ENCODE measurements around the gene GLRA2.

Gene GLRA2

GRCh38 chrX:14528629-14529289 lies 577 bp upstream of the GLRA2 start:
- FAIRE-seq = no peak
- no peak for TF ChIP-seq POLR2A (IDR thresholded peaks at IDR 0.05; ENCODE audit: low read depth, low read length)
- TF ChIP-seq POLR2AphosphoS5 (IDR thresholded peaks at IDR 0.05; ENCODE audit: low read depth, low read length) = no peak
- no peak for TF ChIP-seq TAF1 (IDR thresholded peaks at IDR 0.05; ENCODE audit: borderline replicate concordance, low read depth, low read length)
- peak; percentile 1 for DNase-seq (ENCODE audit: insufficient read length)

- no peak for FAIRE-seq
Observed at GRCh38 chrX:14533867-14534266, 4.5 kb downstream of the GLRA2 start.

DNA sequence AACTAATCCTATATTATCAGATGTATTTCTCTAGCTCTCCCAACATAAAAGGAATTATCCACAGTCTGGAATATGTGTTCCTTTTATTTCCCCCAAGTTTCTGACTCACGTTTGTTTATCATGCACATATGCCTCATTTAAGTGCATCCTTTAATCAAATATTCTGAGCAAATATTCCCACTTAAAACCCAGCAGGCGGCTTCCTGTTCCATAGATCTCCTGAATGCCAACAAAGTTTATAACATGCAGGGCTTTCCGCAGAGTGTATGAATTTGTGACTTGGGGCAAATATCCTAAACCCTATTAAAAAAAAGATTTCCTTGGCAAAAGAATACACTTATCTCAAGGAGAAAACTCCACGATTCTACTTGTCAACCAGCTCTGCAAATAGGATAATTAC lies 16.9 kb downstream of the GLRA2 start:
- TF ChIP-seq TAF1 (IDR thresholded peaks at IDR 0.05; ENCODE audit: borderline replicate concordance, low read depth, low read length) (no peak), POLR2A (IDR thresholded peaks at IDR 0.05; ENCODE audit: low read depth, low read length) (no peak), POLR2AphosphoS5 (IDR thresholded peaks at IDR 0.05; ENCODE audit: low read depth, low read length) (no peak)
- FAIRE-seq (no peak), DNase-seq (ENCODE audit: insufficient read length) (no peak)

More at GRCh38 chrX:14533867-14534266, 4.5 kb downstream of the GLRA2 start:
- TF ChIP-seq POLR2AphosphoS5 (IDR thresholded peaks at IDR 0.05; ENCODE audit: low read depth, low read length) = no peak
- TF ChIP-seq TAF1 (IDR thresholded peaks at IDR 0.05; ENCODE audit: borderline replicate concordance, low read depth, low read length) = no peak
- no peak for TF ChIP-seq POLR2A (IDR thresholded peaks at IDR 0.05; ENCODE audit: low read depth, low read length)
- DNase-seq (ENCODE audit: insufficient read length) = no peak

GRCh38 chrX:14554131-14554715 lies 24.9 kb downstream of the GLRA2 start:
- TF ChIP-seq POLR2AphosphoS5 (IDR thresholded peaks at IDR 0.05; ENCODE audit: low read depth, low read length) (no peak), POLR2A (IDR thresholded peaks at IDR 0.05; ENCODE audit: low read depth, low read length) (no peak), TAF1 (IDR thresholded peaks at IDR 0.05; ENCODE audit: borderline replicate concordance, low read depth, low read length) (no peak)
- DNase-seq (ENCODE audit: insufficient read length) = no peak
- FAIRE-seq = no peak

- DNase-seq (ENCODE audit: insufficient read length) (no peak), FAIRE-seq (no peak)
- TF ChIP-seq POLR2A (IDR thresholded peaks at IDR 0.05; ENCODE audit: low read depth, low read length) = no peak
- no peak for TF ChIP-seq TAF1 (IDR thresholded peaks at IDR 0.05; ENCODE audit: borderline replicate concordance, low read depth, low read length)
- TF ChIP-seq POLR2AphosphoS5 (IDR thresholded peaks at IDR 0.05; ENCODE audit: low read depth, low read length) = no peak
Observed at GRCh38 chrX:14564058-14564457, 34.7 kb downstream of the GLRA2 start.

DNA sequence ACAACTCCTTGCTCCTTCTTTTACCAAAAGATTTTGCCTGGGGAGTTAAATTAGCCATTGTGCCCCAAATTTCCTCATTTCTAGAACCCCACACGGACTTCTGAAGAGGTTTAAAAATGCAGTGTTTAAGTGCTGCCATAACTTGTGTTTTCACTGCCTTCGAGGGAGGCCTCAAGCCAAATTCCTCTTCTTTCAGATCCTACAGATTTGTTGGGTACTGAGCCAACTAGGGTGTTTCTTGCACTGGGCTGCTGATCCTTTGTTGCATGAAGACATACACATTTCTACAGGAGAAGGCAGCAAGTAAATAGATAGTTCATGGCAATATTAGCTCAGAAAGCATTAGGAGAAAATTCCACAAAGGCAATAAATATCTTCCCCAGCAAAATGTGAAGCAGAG lies 43.8 kb downstream of the GLRA2 start:
- DNase-seq (ENCODE audit: insufficient read length) (no peak), FAIRE-seq (no peak)
- no peak for TF ChIP-seq TAF1 (IDR thresholded peaks at IDR 0.05; ENCODE audit: borderline replicate concordance, low read depth, low read length)

GRCh38 chrX:14581081-14581480 lies 51.7 kb downstream of the GLRA2 start:
- FAIRE-seq (no peak), DNase-seq (ENCODE audit: insufficient read length) (no peak)
- no peak for TF ChIP-seq POLR2A (IDR thresholded peaks at IDR 0.05; ENCODE audit: low read depth, low read length)
- TF ChIP-seq POLR2AphosphoS5 (IDR thresholded peaks at IDR 0.05; ENCODE audit: low read depth, low read length) = no peak
- no peak for TF ChIP-seq TAF1 (IDR thresholded peaks at IDR 0.05; ENCODE audit: borderline replicate concordance, low read depth, low read length)

DNA sequence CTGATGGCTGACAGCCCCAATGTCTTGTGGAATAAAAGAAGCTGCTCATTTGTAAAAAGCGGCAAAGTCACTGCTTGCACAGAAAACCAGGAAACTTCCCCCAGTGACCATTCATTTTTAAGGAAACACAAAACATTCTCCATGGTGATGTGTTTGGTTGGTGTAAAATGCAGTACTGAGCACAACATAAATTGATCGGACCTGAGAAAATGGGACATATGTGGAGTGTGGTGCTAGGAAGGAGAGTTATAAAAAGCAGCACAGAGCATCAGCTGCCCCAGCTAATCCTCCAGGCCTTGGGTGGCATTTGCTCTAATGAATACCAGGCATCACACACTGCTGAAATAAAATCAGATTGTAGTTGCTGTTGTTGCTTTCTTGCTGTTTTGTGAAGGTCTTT lies 55.2 kb downstream of the GLRA2 start:
- FAIRE-seq (no peak), DNase-seq (ENCODE audit: insufficient read length) (no peak)

DNA sequence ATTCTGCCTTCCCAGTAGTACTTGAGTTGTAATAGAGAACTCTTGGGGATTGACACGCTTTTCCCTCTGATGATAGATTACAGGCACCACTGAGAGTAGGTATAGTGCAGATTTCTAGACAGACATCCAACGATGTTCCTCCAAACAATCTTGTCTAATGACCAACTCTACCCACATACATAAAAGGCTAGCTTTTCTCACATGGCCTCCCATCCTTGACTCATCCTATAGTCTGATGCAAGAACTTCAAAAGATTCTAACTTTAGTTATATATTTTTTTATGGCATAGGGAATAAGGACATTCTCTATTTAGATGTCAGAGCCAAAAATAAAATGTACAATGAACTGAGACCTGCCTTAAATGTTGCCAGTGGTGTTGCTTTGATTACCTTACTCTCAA lies 60.9 kb downstream of the GLRA2 start:
- FAIRE-seq (no peak), DNase-seq (ENCODE audit: insufficient read length) (no peak)
- no peak for TF ChIP-seq POLR2AphosphoS5 (IDR thresholded peaks at IDR 0.05; ENCODE audit: low read depth, low read length)
- no peak for TF ChIP-seq TAF1 (IDR thresholded peaks at IDR 0.05; ENCODE audit: borderline replicate concordance, low read depth, low read length)
- no peak for TF ChIP-seq POLR2A (IDR thresholded peaks at IDR 0.05; ENCODE audit: low read depth, low read length)

More for the DNA sequence above, 55.2 kb downstream of the GLRA2 start:
- TF ChIP-seq TAF1 (IDR thresholded peaks at IDR 0.05; ENCODE audit: borderline replicate concordance, low read depth, low read length) (no peak), POLR2AphosphoS5 (IDR thresholded peaks at IDR 0.05; ENCODE audit: low read depth, low read length) (no peak), POLR2A (IDR thresholded peaks at IDR 0.05; ENCODE audit: low read depth, low read length) (no peak)

GRCh38 chrX:14590693-14591424 lies 61.5 kb downstream of the GLRA2 start:
- FAIRE-seq (no peak), DNase-seq (ENCODE audit: insufficient read length) (no peak)
- TF ChIP-seq POLR2AphosphoS5 (IDR thresholded peaks at IDR 0.05; ENCODE audit: low read depth, low read length) (no peak), TAF1 (IDR thresholded peaks at IDR 0.05; ENCODE audit: borderline replicate concordance, low read depth, low read length) (no peak), POLR2A (IDR thresholded peaks at IDR 0.05; ENCODE audit: low read depth, low read length) (no peak)

- TF ChIP-seq TAF1 (IDR thresholded peaks at IDR 0.05; ENCODE audit: borderline replicate concordance, low read depth, low read length) = no peak
- TF ChIP-seq POLR2A (IDR thresholded peaks at IDR 0.05; ENCODE audit: low read depth, low read length) = no peak
- TF ChIP-seq POLR2AphosphoS5 (IDR thresholded peaks at IDR 0.05; ENCODE audit: low read depth, low read length) = no peak
- no peak for DNase-seq (ENCODE audit: insufficient read length)
- no peak for FAIRE-seq
Observed at GRCh38 chrX:14591976-14592375, 62.6 kb downstream of the GLRA2 start.

- FAIRE-seq (no peak), DNase-seq (ENCODE audit: insufficient read length) (no peak)
- TF ChIP-seq TAF1 (IDR thresholded peaks at IDR 0.05; ENCODE audit: borderline replicate concordance, low read depth, low read length) (no peak), POLR2A (IDR thresholded peaks at IDR 0.05; ENCODE audit: low read depth, low read length) (no peak), POLR2AphosphoS5 (IDR thresholded peaks at IDR 0.05; ENCODE audit: low read depth, low read length) (no peak)
Observed at GRCh38 chrX:14594521-14594920, 65.2 kb downstream of the GLRA2 start.
